Naive thymus-derived CD8-positive, alpha-beta T cell (primary cell): ENCODE results near the gene LIMK2. TPM values are rescaled to one million over a fixed set of nuclear protein-coding genes. Genes with fewer than 3 reads are reported as not detected.
"Not testable (repeated sequence)": the region's sequence is repeated elsewhere in the genome, so short reads cannot be mapped to it uniquely, and the experiment has no call there.

Experiments used
- ATAC-seq, 2 donors: fragments of 150-1000 bp; cut with Tn5 transposase in 1 of 2; sonication (Bioruptor Pico), chemical (Tn5 transposase) in 1 of 2; 1 replicate in 1 of 2; 2 replicates in 1 of 2; pipeline ENCODE4 v1.10.0; 2021; ENCODE audit warnings: mild to moderate bottlenecking in 2 of 2, moderate library complexity in 2 of 2
- POLR2A ChIA-PET: fragments of 350-600 bp; sonication (Branson Sonifier 250); formaldehyde crosslinking; loops from one replicate; lab custom pipeline; 2021; ENCODE audit warnings: antibody characterized with exemption; lab: Charles Lee
- DNase-seq, 10 donors: peaks; one replicate each; pipeline versions ENCODE4 v3.0.0 to v3.0.0-alpha.2; 2020 to 2022
- H3K27ac Mint-ChIP-seq, 10 donors: one replicate each; pipeline ENCODE4 v1.8.0; 2020 to 2022; ENCODE audit warnings: mild to moderate bottlenecking in 10 of 10, mixed read lengths in 10 of 10, moderate library complexity in 4 of 10, inconsistent platforms in 1 of 10
- H3K27me3 Mint-ChIP-seq, 5 donors: one replicate each; pipeline ENCODE4 v1.8.0; 2021 to 2022; ENCODE audit warnings: mixed read lengths in 5 of 5
- H3K36me3 Mint-ChIP-seq, 3 donors: one replicate each; pipeline ENCODE4 v1.8.0; 2020 to 2022; ENCODE audit warnings: mixed read lengths in 3 of 3, mild to moderate bottlenecking in 2 of 3, inconsistent platforms in 1 of 3
- H3K4me1 Mint-ChIP-seq, 4 donors: one replicate each; pipeline ENCODE4 v1.8.0; 2021 to 2022; ENCODE audit warnings: mixed read lengths in 4 of 4
- H3K4me3 Mint-ChIP-seq, 10 donors: one replicate each; pipeline ENCODE4 v1.8.0; 2020 to 2022; ENCODE audit warnings: mild to moderate bottlenecking in 10 of 10, mixed read lengths in 10 of 10, moderate library complexity in 6 of 10, inconsistent platforms in 1 of 10
- H3K9me3 Mint-ChIP-seq, 9 donors: one replicate each; pipeline ENCODE4 v1.8.0; 2020 to 2022; ENCODE audit warnings: mixed read lengths in 9 of 9, mild to moderate bottlenecking in 3 of 9, inconsistent platforms in 1 of 9, moderate library complexity in 1 of 9
- polyA plus RNA-seq, 3 donors: library from polyadenylated mRNA; unstranded; fragments of 300-500 nt; fragmentation: Illumina TruSeq; gene quantifications; one replicate each; pipeline ENCODE4 v1.2.3, GENCODE V29; 2021
- total RNA-seq, 8 experiments: library from RNA in 2 of 8; stranded (reverse) in 2 of 8; gene quantifications; one replicate each; pipeline ENCODE4 v1.2.3 and lab custom pipeline; 2021 to 2026

LIMK2 gene
- total and polyA plus RNA-seq, 5 experiments from 2014 or later, result 7.4 to 26.5 (median 20.7) TPM

GRCh38 chr22:31215018-31215535 lies 3.0 kb downstream of the LIMK2 start:
- Mint-ChIP-seq H3K4me3 (no peak overlapping the region), H3K9me3 (no peaks in the 10 kb centered on the region), H3K27ac (peak overlapping the region in 3 of 10 donors; percentile 17 to 65 (median 56)), H3K4me1 (peaks cover 17 to 64% (median 62%) of the 10 kb centered on the region in 4 donors), H3K36me3 (no peaks in the 10 kb centered on the region), H3K27me3 (no peaks in the 10 kb centered on the region)
- ATAC-seq (no peak), DNase-seq (no peak)
- POLR2A ChIA-PET, result interaction anchor here (0.6 to 8.8 kb wide), 4 partner anchors 11 to 91 kb away, joined by 3 to 112 read pairs (median 28); partner anchors contain the start of gene PIK3IP1

DNA sequence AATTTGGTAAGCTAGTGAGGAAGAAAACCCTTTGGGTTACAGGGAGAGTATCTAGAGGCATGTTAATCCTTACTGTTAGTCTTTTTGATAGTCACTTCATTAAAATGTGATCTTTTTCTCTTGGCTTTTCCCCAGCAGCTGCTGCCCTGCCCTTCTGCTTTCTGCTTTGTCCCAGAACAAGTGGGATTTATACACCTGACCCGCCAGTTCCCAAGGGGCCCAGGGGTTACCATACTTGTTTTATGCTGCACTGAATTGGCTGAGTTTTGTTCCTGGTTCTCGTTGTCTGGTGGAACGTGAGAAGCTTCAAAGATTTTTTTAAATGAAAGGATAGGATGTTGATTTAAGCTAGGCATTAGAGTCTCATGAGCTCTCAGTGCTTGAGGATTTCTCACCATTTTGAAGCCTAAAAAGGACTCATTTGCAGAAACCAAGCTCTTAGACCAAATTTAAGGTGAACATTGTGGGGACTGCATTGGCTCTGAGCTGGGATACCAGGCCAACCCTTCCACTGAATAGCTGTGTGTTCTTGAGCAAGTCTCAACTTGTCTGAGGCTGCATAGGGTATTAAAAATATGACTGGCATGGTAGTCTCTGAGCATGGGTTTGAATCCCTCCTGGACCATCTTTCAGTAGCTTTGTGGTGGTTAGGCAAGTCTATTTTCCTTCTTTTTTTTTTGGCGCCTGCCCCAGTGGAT lies 6.6 kb downstream of the LIMK2 start:
- Mint-ChIP-seq H3K9me3 (no peaks in the 10 kb centered on the region), H3K27ac (peak overlapping the region in 9 of 10 donors; percentile 52 to 94 (median 81)), H3K36me3 (no peaks in the 10 kb centered on the region), H3K4me1 (peaks cover 18 to 57% (median 52%) of the 10 kb centered on the region in 4 donors), H3K27me3 (no peaks in the 10 kb centered on the region), H3K4me3 (peak overlapping the region in 3 of 10 donors; percentile 11 to 21 (median 18))
- DNase-seq, result no peak
- POLR2A ChIA-PET, result interaction anchor here (0.6 to 1.8 kb wide), 8 partner anchors 9 to 269 kb away, joined by 3 to 6 read pairs (median 4); no protein-coding TSS in a partner anchor
- ATAC-seq, result no peak

GRCh38 chr22:31221084-31221483 lies 9.0 kb downstream of the LIMK2 start:
- Mint-ChIP-seq H3K27ac (peak overlapping the region in 1 of 10 donors; percentile 14), H3K27me3 (no peaks in the 10 kb centered on the region), H3K4me3 (no peak overlapping the region), H3K36me3 (peaks cover 0 to 7% (median 3%) of the 10 kb centered on the region in 3 donors), H3K4me1 (peaks cover 16 to 51% (median 49%) of the 10 kb centered on the region in 4 donors), H3K9me3 (no peaks in the 10 kb centered on the region)
- POLR2A ChIA-PET, result interaction anchor here (1.8 kb wide), 1 partner anchor 9 kb away, joined by 9 read pairs; the partner anchor contains the start of gene LIMK2
- ATAC-seq (no peak), DNase-seq (no peak)

DNA sequence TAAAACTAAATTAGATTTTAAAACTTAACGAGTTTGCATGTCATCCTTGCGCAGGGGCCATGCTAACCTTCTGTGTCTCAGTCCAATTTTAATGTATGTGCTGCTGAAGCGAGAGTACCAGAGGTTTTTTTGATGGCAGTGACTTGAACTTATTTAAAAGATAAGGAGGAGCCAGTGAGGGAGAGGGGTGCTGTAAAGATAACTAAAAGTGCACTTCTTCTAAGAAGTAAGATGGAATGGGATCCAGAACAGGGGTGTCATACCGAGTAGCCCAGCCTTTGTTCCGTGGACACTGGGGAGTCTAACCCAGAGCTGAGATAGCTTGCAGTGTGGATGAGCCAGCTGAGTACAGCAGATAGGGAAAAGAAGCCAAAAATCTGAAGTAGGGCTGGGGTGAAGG lies 10.6 kb downstream of the LIMK2 start:
- Mint-ChIP-seq H3K9me3 (no peaks in the 10 kb centered on the region), H3K36me3 (peaks cover 0 to 18% (median 3%) of the 10 kb centered on the region in 3 donors), H3K27me3 (no peaks in the 10 kb centered on the region), H3K4me3 (no peak overlapping the region), H3K4me1 (peaks cover 14 to 44% (median 42%) of the 10 kb centered on the region in 4 donors), H3K27ac (peak overlapping the region in 6 of 10 donors; percentile 12 to 88 (median 77))
- POLR2A ChIA-PET, result interaction anchor here (1.7 kb wide), 1 partner anchor 11 kb away, joined by 4 read pairs; no protein-coding TSS in a partner anchor
- DNase-seq (no peak), ATAC-seq (no peak)

DNA sequence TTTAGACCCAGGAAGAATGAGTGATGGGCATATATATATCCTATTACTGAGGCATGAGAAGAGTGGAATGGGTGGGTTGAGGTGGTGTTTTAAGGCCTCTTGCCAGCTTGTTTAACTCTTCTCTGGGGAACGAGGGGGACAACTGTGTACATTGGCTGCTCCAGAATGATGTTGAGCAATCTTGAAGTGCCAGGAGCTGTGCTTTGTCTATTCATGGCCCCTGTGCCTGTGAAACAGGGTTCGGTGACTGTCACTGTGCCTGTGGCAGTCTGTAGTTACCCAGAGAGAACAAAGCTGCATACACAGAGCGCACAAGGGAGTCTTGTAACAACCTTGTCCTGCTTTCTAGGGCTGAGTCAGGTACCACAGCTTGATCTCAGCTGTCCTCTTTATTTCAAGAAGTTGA lies 11.7 kb downstream of the LIMK2 start:
- no peaks in the 10 kb centered on the region for H3K9me3 Mint-ChIP-seq
- peak overlapping the region in 4 of 10 donors; percentile 1 to 59 (median 38) for H3K27ac Mint-ChIP-seq
- POLR2A ChIA-PET, result interaction anchor here (0.8 to 1.7 kb wide), 4 partner anchors 8 to 69 kb away, joined by 3 to 4 read pairs (median 3); partner anchors contain the start of genes LIMK2 and PIK3IP1
- no peak for DNase-seq
- H3K4me1 Mint-ChIP-seq, result peaks cover 15 to 36% (median 33%) of the 10 kb centered on the region in 4 donors
- no peak overlapping the region for H3K4me3 Mint-ChIP-seq
- no peaks in the 10 kb centered on the region for H3K27me3 Mint-ChIP-seq
- ATAC-seq, result no peak
- H3K36me3 Mint-ChIP-seq, result peaks cover 0 to 18% (median 3%) of the 10 kb centered on the region in 3 donors

- H3K4me3 Mint-ChIP-seq, H3K27me3 Mint-ChIP-seq, ATAC-seq, DNase-seq, H3K9me3 Mint-ChIP-seq: not testable (repeated sequence)
- POLR2A ChIA-PET, result interaction anchor here (1.5 to 3.7 kb wide), 3 partner anchors 7 to 68 kb away, joined by 3 to 11 read pairs (median 3); partner anchors contain the start of genes LIMK2 and PIK3IP1
- peaks cover 22 to 42% (median 38%) of the 10 kb centered on the region in 4 donors for H3K4me1 Mint-ChIP-seq
- peaks cover 0 to 18% (median 3%) of the 10 kb centered on the region in 3 donors for H3K36me3 Mint-ChIP-seq
- H3K27ac Mint-ChIP-seq, result peak overlapping the region in 3 of 10 donors; percentile 7 to 82 (median 73)
Measured at GRCh38 chr22:31224691-31225090, 12.6 kb downstream of the LIMK2 start.

DNA sequence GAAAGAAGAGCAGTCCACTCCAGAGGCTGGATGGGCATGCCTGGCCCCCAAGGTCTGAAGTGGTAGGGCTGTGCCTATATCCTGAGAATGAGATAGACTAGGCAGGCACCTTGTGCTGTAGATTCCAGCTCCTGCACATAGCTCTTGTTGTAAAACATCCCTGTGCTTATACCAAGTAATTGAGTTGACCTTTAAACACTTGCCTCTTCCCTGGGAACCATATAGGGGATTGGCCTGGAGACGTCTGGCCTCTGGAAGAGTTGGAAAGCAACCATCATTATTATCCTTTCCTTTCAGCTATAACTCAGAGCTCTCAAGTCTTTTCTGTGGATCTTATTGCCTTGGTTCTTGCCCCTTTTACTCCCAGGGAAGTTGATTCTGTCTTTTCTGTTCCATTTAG lies 15.1 kb downstream of the LIMK2 start:
- Mint-ChIP-seq H3K4me3 (no peak overlapping the region), H3K27me3 (no peaks in the 10 kb centered on the region), H3K36me3 (peaks cover 0 to 18% (median 3%) of the 10 kb centered on the region in 3 donors), H3K4me1 (peaks cover 30 to 55% (median 46%) of the 10 kb centered on the region in 4 donors), H3K9me3 (no peaks in the 10 kb centered on the region), H3K27ac (peak overlapping the region in 7 of 10 donors; percentile 0 to 60 (median 39))
- POLR2A ChIA-PET, result interaction anchor here (1.1 to 3.7 kb wide), 4 partner anchors 9 to 52 kb away, joined by 3 to 11 read pairs (median 4); partner anchors contain the start of gene LIMK2
- DNase-seq, result no peak
- no peak for ATAC-seq

DNA sequence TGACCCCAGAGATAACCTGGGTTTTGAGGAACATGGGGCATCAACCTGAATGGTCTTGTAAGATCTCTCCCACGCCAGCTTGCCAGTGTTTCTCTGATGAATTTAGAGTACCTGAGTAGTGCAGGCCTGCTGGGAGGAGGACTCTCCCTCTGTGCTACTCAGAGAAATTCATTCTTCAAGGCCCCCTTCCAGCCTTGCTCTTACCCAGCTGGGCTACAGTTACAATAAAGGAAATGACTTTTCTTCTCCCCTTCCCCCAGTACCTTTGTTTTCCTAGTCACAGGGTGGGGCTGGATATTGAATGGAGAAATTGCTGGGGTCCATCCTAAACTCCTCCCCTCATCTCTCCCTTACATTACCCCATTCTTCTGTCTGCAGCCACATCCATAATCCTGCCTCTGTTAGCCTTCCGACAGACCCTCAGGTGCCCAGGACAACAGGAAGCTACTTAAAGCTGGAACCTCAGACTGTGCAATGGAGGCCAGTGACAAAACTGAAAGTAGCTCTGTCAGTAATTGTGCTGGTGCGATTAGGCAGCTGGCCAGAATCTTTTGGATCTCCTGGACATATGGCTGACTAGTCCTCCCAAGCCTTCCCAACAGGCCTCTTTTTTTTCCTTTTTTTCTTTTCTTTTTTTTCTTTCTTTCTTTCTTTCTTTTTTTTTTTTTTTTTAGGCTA lies 17.4 kb downstream of the LIMK2 start:
- peak overlapping the region; percentile 27 to 74 (median 59) for H3K4me3 Mint-ChIP-seq
- no peaks in the 10 kb centered on the region for H3K27me3 Mint-ChIP-seq
- no peaks in the 10 kb centered on the region for H3K9me3 Mint-ChIP-seq
- POLR2A ChIA-PET, result interaction anchor here (0.6 to 3.2 kb wide), 12 partner anchors 10 to 261 kb away, joined by 3 to 30 read pairs (median 4); partner anchors contain the start of genes LIMK2, MORC2, PIK3IP1 and RNF185
- DNase-seq (peak in 2 of 10 donors; percentile 11 to 16), ATAC-seq (peak; percentile 54 to 68)
- H3K36me3 Mint-ChIP-seq, result peaks cover 0 to 18% (median 3%) of the 10 kb centered on the region in 3 donors
- peak overlapping the region; percentile 53 to 97 (median 92) for H3K27ac Mint-ChIP-seq
- peaks cover 30 to 46% (median 38%) of the 10 kb centered on the region in 4 donors for H3K4me1 Mint-ChIP-seq

- ATAC-seq (no peak), DNase-seq (no peak)
- POLR2A ChIA-PET, result interaction anchor here (0.6 to 3.2 kb wide), 13 partner anchors 10 to 262 kb away, joined by 3 to 30 read pairs (median 4); partner anchors contain the start of genes LIMK2, MORC2, PIK3IP1 and RNF185
- Mint-ChIP-seq H3K9me3 (no peaks in the 10 kb centered on the region), H3K4me1 (peaks cover 32 to 46% (median 41%) of the 10 kb centered on the region in 4 donors), H3K27me3 (no peaks in the 10 kb centered on the region), H3K4me3 (peak overlapping the region in 9 of 10 donors; percentile 27 to 74 (median 61)), H3K27ac (peak overlapping the region; percentile 53 to 97 (median 92)), H3K36me3 (peaks cover 0 to 22% (median 5%) of the 10 kb centered on the region in 3 donors)
Measured at GRCh38 chr22:31230155-31230870, 18.2 kb downstream of the LIMK2 start.

DNA sequence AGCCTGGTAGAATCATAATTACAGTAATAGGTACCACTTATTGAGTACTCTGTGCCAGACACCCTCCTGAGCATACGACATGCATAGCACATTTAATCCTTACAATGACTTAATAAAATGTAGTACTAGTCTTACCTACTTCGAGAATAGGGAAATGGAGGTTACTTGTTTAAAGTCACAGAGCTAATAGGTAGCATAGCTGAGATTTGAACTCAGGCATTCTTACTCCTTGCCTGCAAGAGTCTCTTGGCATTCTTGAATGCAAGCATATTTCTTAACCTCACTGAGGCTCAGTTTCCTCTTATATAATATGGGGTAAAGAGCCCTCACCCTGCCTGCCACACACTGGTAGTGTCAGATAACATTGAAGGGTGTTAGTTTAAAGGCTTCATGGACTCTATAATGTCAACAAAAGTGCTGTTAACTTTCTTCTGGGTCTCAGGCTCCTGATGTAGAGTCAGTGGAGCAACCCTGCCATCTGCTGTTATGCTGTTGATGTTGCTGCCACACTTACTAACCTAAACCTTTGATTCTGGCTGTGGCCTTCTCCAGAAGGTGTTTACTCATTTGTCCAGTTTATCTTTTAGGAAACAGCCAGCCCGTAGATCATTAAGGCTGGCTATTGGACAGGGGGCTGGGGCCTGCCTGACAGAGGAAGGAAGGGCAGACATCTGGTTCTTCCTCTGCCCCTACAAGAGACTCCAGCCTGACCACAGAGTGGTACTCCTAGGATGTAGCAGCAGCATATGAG lies 18.9 kb downstream of the LIMK2 start:
- peak overlapping the region in 5 of 10 donors; percentile 27 to 61 (median 44) for H3K4me3 Mint-ChIP-seq
- peak in 9 of 10 donors; percentile 34 to 77 (median 55) for DNase-seq
- no peaks in the 10 kb centered on the region for H3K9me3 Mint-ChIP-seq
- H3K27ac Mint-ChIP-seq, result peak overlapping the region in 9 of 10 donors; percentile 53 to 97 (median 75)
- H3K27me3 Mint-ChIP-seq, result no peaks in the 10 kb centered on the region
- peaks cover 31 to 48% (median 41%) of the 10 kb centered on the region in 4 donors for H3K4me1 Mint-ChIP-seq
- POLR2A ChIA-PET, result interaction anchor here (0.9 to 3.2 kb wide), 6 partner anchors 19 to 62 kb away, joined by 3 to 30 read pairs (median 6); partner anchors contain the start of genes LIMK2 and PIK3IP1
- peak; percentile 89 to 90 for ATAC-seq
- H3K36me3 Mint-ChIP-seq, result peaks cover 0 to 18% (median 3%) of the 10 kb centered on the region in 3 donors
